Mucosa of descending colon (tissue), 3 donors: Measurements from ENCODE around the gene MYO1F. TPM values are rescaled to one million over a fixed set of nuclear protein-coding genes. Genes with fewer than 3 reads are reported as not detected.
A peak's percentile ranks its signal among the peaks of the same experiment; 100 is the strongest.

Source experiments
- ATAC-seq: fragments of 200-7000 bp; cut with Tn5 transposase; one replicate; pipeline ENCODE4 v1.9.1; 2020; ENCODE audit warnings: mild to moderate bottlenecking, moderate library complexity
- DNase-seq, 3 donors: peaks; one replicate each; pipeline ENCODE4 v3.0.0-alpha.2; 2020
- H3K36me3 ChIP-seq: fragments of 200-600 bp; one replicate; pipeline ENCODE4 v1.8.0; 2021; ENCODE audit warnings: low read depth, mild to moderate bottlenecking
- H3K4me1 ChIP-seq: fragments of 200-600 bp; one replicate; pipeline ENCODE4 v1.8.0; 2021; ENCODE audit warnings: low read depth, mild to moderate bottlenecking
- H3K4me3 ChIP-seq: fragments of 200-600 bp; one replicate; pipeline ENCODE4 v1.8.0; 2021; ENCODE audit warnings: mild to moderate bottlenecking
- H3K9me3 ChIP-seq: fragments of 200-600 bp; one replicate; pipeline ENCODE4 v1.8.0; 2021; ENCODE audit warnings: mild to moderate bottlenecking
- CTCF ChIP-seq: fragments of 200-600 bp; IDR thresholded peaks from one replicate; pipeline ENCODE4 v1.8.0; 2022; ENCODE audit warnings: antibody characterized with exemption, mild to moderate bottlenecking
- intact Hi-C, 2 donors: fragments of 100-400 bp; cut with DNase I in 1 of 2; cut with micrococcal nuclease in 1 of 2; formaldehyde crosslinking; loops; one replicate each; pipeline versions ENCODE4 v1.11.0 to v1.11.1; 2022; cut with DNase I, micrococcal nuclease
- total RNA-seq, 3 donors: library from RNA; stranded (reverse); fragmentation: NEBNext Ultra II Directional in 2 of 3; extraction: Animal tissue kit (Norgen Biotek cat#: 25700) in 2 of 3; gene quantifications; one replicate each; pipeline versions ENCODE4 v1.2.1 to v1.2.4, GENCODE V29; 2021 to 2023
- donor health status: DM: no; HTN: no; CAD: no; lungs with moderate emphysema.
- donor health status: DM: no; HTN: no; CAD: no.
- donor health status: DM: no; HTN: yes; CAD: no.

Gene MYO1F
- total RNA-seq, 3 donors from 2014 or later, result 8.5 to 26.5 (median 21.0) TPM

GRCh38 chr19:8615813-8616596, 38.8 kb upstream of the MYO1F start:
- peak; percentile 78 for TF ChIP-seq CTCF
- H3K4me3 ChIP-seq, result no peak overlapping the region
- no peaks in the 10 kb centered on the region for H3K4me1 ChIP-seq
- ATAC-seq (peak; percentile 71), DNase-seq (peak in 2 of 3 donors; percentile 49 to 71)
- no peaks in the 10 kb centered on the region for H3K36me3 ChIP-seq
- intact Hi-C loops, result no loop called here
- H3K9me3 ChIP-seq, result no peaks in the 10 kb centered on the region

GRCh38 chr19:8615024-8615423, 37.8 kb upstream of the MYO1F start:
- no peaks in the 10 kb centered on the region for H3K9me3 ChIP-seq
- no peak for TF ChIP-seq CTCF
- no peaks in the 10 kb centered on the region for H3K36me3 ChIP-seq
- DNase-seq (no peak), ATAC-seq (no peak)
- H3K4me3 ChIP-seq, result no peak overlapping the region
- intact Hi-C loops, result no loop called here
- H3K4me1 ChIP-seq, result peaks cover 3% of the 10 kb centered on the region

- no peak overlapping the region for H3K4me3 ChIP-seq
- no peaks in the 10 kb centered on the region for H3K36me3 ChIP-seq
- no peaks in the 10 kb centered on the region for H3K9me3 ChIP-seq
- DNase-seq, result no peak
- ATAC-seq, result no peak
- no peak for TF ChIP-seq CTCF
- intact Hi-C loops, result no loop called here
- peaks cover 4% of the 10 kb centered on the region for H3K4me1 ChIP-seq
These were observed 37.2 kb upstream of the MYO1F start for GRCh38 chr19:8614455-8614854.

GRCh38 chr19:8612807-8613171, 35.5 kb upstream of the MYO1F start:
- intact Hi-C loops, result no loop called here
- DNase-seq (no peak), ATAC-seq (no peak)
- Histone ChIP-seq H3K4me1 (peaks cover 4% of the 10 kb centered on the region), H3K9me3 (no peaks in the 10 kb centered on the region), H3K36me3 (no peaks in the 10 kb centered on the region), H3K4me3 (no peak overlapping the region)
- no peak for TF ChIP-seq CTCF

GRCh38 chr19:8611877-8612806, 34.9 kb upstream of the MYO1F start:
- TF ChIP-seq CTCF, result no peak
- Histone ChIP-seq H3K9me3 (no peaks in the 10 kb centered on the region), H3K4me3 (no peak overlapping the region), H3K4me1 (peaks cover 4% of the 10 kb centered on the region), H3K36me3 (no peaks in the 10 kb centered on the region)
- intact Hi-C loops, result no loop called here
- DNase-seq, result peak; percentile 39 to 73 (median 48)
- peak; percentile 22 for ATAC-seq
